Activated CD4-positive, alpha-beta T cell treated with anti-CD3 and anti-CD28 coated beads, Interleukin-10, Interleukin-2, amounts not matched to agents 100 ng/mL and 50 ng/mL, durations not matched to agents 16 hours and 8 hours (primary cell): ENCODE data around the gene PCF11.
"Not testable (repeated sequence)": the region's sequence is repeated elsewhere in the genome, so short reads cannot be mapped to it uniquely, and the experiment has no call there.

ENCODE experiments used
- DNase-seq: peaks from one replicate; pipeline ENCODE4 v3.0.0-alpha.2; 2020

PCF11 gene

DNA sequence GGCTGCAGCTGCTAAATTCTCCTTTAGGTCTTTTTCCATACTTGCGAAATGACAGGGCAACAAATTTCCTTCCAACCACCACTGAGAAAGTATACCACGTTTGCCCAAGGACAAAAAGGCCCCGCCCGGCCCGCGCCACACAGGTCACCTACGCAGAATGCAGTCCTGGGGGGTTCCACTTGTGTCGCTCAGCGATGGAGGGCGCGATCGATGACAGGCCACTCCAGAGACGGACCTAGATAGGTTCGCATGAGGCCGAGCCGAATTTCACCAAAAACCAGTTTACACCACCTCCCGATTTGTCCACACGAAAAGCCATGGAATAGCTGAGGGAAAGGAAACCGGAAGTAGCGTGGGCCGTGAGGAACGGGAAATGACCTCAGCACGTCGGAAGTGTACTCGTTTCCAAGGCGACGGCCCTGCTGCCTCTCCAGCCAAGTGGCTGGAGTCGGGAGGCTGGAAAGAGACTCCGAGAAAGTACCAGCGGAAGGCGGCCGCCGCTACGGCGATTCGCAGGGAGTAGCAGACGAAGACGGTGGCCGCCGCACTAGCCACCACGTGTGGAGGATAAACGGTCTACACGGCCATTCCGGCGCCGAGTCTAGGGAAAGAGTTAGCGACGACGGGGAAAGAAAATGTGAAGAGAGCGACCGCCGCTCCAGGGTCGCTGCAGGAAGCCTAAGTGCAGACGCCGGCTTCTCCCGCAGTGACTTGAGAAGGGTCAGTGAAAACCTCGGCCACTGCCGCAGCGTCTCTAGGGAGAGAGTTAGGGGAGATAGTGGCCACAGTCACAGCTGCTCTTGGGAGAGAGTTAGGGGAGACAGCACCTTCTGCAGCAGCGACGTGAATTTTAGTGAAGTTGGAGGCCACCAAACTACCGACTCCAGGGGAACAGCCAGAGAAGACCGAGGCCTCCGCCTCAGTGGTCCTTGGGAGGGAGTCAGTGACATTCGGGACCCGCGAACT lies 36.7 kb downstream of the PCF11 start, which contains the start of gene ANKRD42:
ANKRD42 (plus strand) TSS at position 398 of the 966 bp plus-strand sequence. CDS start 959 bp downstream, outside the sequence.
- DNase-seq = peak; percentile 92

DNA sequence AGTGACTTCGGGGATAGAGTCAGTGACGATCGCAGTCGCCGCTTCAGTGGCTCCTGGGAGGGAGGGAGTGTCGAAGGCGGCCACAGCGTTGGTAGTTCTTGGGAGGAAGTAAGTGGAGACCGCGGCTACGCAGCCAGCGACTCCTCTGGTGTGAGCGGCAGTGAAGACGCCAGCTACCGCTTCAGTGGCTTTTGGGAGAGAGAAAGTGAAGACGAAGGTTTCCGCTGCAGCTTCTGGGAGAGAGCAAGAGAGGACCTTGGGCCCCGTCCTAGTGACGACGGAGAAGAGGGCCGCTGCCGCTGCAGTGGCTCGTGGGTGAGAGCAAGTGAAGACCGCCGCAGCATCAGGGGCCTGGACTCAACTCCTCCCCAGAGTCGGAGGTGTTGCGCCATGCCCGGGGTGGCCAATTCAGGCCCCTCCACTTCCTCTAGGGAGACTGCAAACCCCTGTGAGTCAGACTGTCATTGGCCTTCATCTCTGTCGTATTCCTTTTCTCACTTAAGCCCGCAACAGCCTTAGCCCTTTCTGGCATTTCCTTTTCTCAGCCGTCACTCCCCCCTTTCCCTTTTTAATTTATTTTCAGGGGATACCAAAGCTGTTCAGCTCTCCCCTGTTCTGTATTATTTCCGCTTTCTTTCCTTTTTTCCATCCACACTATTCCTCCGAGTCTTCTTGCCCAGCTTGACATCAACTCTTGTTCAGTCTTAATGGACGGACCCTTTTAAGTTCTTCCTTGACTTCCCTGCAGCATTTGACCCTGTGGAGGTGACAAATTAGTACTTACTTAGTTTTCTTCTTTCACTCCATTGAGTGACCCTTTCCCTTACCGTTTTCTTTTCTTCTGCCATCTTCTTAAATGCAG lies 37.6 kb downstream of the PCF11 start:
- DNase-seq = peak; percentile 68

DNA sequence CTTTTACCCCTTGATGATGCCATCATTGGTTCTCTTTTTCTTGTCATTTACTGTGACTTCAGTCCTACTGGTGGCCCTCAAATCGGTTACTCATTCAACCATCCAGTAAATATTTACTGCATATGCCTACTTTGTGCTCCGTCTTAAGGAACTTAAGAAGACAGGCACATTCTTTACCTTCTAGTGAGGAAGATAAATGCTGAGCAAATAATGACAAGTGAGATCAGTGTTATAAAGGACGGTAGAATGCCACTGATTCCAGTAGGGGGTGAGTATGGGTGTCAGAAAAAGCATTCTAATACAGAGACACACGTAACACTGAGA lies 38.2 kb downstream of the PCF11 start:
- no peak for DNase-seq

DNA sequence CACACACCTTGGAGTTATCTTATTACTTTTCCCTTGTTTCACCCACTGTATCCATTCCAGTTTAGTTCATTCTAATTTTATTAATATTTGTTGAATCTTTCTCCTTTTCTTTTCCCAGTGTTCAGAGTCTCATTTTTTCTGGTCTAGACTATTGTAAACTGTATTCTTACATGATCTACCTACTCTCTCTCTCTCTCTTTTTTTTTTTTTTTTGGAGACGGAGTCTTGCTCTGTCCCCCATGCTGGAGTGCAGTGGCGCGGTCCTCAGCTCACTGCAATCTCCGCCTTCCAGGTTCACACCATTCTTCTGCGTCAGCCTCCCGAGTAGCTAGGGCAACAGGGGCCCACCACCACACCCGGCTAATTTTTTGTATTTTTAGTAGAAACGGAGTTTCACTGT lies 38.7 kb downstream of the PCF11 start:
- no peak for DNase-seq

DNA sequence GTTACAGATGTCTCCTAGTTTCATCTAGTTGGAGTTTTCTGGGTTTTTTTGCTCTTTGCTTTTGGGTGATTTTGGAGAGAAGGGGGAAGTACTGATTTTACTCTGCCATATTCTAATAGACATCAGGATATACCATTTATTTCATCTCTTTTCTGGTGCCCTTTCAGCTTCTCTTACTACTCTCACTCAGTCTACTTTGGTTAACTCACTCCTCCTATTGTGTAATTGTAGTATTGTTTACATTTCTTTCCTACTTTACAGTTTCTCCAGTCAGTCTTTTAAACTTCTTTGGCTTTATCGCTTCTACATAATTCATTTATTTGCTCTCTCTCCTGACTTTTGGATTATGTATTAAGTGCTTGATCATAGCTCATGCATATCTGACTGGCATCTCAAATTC lies 43.1 kb downstream of the PCF11 start:
- DNase-seq = no peak

DNA sequence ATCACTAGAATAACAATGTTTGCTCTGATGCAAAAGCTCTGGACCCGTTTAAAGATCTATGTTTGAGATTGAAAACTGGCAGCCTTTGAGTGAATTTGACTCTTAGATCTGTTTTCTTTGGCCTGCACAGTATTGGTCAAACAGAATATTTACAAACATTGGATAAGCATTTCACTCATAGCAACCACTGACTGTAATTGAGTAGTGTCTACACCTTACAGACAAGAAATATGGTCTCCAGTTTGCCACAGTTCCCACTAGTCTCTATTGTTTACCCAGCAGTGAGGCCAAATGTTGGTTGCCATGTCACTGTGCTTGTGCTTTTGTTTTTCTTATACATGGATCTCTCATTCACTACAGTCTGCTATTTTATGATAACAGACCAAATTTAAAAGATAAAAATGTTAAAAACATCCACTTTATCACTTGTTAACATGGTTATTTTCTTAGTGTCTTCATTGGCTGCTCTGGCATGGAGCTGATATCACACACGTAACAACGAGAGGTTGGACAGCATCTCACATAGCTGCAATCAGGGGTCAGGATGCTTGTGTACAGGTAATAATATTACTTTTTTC lies 48.8 kb downstream of the PCF11 start:
- DNase-seq = no peak

DNA sequence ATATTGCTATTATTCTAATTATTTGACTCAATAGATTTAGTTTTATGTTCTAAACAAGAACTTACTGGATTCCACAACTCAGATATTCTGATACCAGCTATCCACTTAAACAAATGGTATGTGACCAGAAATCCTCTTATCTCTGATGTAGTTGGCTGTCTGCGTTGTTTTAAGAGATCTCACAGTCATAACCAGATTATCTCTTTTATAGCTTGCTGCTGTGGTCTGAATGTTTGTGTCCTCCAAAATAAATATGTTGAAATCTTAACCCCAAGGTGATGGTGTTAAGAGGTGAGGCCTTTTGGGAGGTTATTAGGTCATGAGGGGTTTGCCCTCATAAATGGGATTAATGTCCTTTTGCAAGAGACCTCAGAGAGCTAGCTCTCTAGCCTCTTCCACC lies 49.3 kb downstream of the PCF11 start:
- DNase-seq = no peak

DNA sequence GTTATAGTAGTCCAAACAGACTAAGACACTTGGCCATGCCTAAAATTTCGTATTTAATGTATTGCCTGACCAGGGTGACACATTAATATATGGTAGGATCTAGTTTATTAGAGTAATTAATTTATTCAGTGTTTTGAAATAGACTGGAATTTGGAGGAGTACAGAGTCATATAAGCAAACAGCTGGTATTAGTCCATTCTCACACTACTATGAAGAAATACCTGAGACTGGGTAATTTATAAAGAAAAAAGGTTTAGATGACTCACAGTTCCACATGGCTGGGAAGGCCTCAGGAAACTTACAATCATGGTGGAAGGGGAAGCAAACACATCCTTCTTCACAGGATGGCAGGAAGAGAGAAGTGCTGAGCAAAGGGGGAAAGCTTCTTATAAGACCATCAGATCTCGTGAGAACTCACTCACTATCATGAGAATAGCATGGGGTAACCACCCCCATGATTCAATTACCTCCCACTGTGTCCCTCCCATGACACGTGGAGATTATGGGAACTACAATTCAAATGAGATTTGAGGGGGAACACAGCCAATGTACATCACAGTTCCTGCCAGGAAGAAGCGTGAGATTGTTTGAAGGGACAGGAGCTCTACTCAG lies 49.9 kb downstream of the PCF11 start:
- not testable (repeated sequence) for DNase-seq

DNA sequence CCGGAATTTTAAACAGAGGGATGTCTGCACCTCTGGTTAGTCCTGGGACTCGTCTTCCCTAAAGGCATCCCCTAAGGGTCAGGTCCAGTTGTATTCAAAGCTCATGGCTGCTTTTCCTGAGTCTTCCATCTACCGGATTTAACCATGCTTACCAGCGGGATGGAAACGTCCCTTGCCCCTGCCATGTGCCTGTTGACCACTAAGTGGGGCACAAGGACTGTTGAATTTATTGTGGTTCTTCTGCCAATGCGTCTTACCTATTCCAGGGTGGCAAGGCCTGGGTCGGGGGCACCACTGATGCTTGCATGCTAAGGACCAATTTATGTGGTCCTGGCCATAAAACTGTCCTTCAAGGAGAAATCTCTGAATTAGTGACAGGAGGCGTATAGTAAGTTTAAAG lies 62.2 kb downstream of the PCF11 start:
- DNase-seq = no peak

DNA sequence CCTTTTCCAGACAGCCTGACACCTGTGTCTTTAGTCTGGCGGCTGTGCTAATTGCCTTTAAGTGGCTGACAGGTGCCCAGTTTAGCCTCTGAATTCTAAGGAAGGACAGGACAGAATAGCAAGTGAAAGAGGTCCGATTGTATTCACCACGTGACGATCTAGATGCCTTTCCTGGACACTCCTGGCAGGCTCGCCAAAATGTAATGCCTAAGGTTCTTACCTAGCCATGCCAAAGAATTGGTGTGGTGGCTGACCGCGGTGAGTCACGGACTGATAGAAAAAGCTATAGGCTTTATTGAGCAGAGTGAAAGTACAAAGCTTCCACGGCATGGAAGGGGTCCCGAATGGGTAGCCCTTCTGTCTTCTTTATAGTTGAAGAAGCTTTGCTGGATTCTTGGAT lies 63.3 kb downstream of the PCF11 start:
- DNase-seq = no peak

DNA sequence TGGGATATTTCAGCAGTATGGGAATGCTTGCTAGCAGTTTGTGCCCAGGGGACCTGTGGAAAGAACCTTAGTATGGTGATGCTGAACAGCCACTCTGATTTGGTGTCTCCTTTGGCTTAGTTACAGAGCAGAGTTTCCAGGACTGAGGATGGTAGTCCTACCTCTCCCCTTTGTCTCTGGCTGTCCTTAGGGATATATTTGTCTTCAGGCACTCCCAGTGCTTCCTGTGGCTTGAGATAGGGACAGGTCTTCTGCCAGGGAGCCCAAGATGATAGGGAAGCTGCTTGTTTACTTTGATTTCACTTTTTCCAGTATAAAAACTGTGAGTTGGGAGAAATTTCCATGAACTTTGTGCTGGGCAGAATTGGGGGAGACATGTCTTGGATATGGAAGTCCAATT lies 64.8 kb downstream of the PCF11 start:
- no peak for DNase-seq

DNA sequence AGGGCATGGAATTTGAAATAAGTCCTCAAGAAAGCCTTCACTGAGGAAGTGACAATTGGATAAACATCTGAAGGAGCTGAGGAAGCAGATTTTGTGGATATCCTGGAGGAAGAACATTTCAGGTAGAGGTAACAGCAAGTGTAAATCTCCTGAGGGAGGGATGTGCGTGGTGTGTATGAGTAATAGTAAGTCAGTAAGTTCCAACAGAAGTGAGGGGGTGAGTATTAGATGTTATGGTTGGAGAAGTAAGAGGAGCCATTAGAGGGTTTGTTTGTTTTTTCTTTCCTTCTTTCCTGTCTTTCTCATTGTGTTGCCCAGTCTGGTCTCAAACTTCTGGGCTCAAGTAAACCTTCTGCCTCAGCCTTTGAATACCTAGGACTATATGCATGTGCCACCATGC lies 65.6 kb downstream of the PCF11 start:
- no peak for DNase-seq

DNA sequence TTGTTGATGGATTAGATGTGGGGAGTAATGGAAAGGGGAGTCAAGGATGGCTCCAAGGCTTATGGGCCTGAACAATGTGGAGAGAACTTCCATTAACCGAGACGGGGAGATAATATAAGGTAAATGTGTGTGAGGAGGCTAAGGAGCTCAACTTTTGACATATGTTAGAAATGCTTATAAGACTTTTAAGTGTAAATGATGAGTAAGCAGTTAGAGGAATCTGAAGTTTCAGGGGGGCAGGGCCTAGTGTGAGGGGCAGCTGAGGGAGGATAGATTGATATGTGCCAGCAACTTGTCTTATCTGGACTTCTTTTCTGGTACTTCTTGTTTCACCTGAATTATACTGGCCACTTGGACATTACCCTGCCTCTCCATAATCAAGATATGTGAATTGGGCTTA lies 66.5 kb downstream of the PCF11 start:
- no peak for DNase-seq

DNA sequence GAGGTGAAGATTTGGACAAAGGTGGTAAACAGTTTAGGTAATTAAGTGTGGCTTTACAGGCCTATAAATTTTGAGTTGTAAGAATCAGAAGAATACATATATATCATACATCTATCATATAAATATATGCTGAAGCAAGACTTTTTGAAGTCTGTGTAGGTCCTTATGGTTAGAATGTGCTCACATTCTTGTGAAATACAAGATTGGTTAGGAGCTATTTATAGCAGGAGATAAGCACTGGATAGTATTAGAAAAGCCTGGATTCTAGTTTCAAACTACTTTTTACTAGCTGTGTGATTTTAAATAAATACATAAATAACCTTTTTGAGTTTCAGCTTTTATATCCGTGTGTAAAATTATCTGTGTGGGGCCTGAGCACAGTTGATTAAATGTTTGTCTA lies 78.9 kb downstream of the PCF11 start:
- DNase-seq = no peak
